H9 (cell line): ENCODE results near the gene GPR171. TPM values are rescaled to one million over a fixed set of nuclear protein-coding genes. Genes with fewer than 3 reads are reported as not detected.

Experiments used
- DNase-seq: peaks from one replicate; pipeline ENCODE4 v3.0.0-alpha.2; 2017
- H2AFZ ChIP-seq: one replicate; pipeline ENCODE4 v1.6.1; 2013; ENCODE audit warnings: mild to moderate bottlenecking, low read length, control low read depth, moderate library complexity
- H2AK5ac ChIP-seq: 2 replicates; pipeline ENCODE4 v1.6.1; 2013; ENCODE audit warnings: low read length, control low read depth, mixed read lengths; ENCODE audit not compliant: insufficient read length
- H2BK120ac ChIP-seq: one replicate; pipeline ENCODE4 v1.6.1; 2013; ENCODE audit warnings: low read depth, mild to moderate bottlenecking, low read length, control low read depth, inconsistent platforms; ENCODE audit not compliant: poor library complexity, severe bottlenecking
- H2BK12ac ChIP-seq: 2 replicates; pipeline ENCODE4 v1.6.1; 2013; ENCODE audit warnings: low read length, control low read depth, mixed read lengths, low read depth; ENCODE audit not compliant: insufficient read length
- H2BK15ac ChIP-seq: 2 replicates; pipeline ENCODE4 v1.6.1; 2013; ENCODE audit warnings: low read depth, low read length, control low read depth
- H2BK20ac ChIP-seq: one replicate; pipeline ENCODE4 v1.6.1; 2013; ENCODE audit warnings: low read depth, mild to moderate bottlenecking, low read length, control low read depth, inconsistent platforms; ENCODE audit not compliant: poor library complexity, severe bottlenecking
- H2BK5ac ChIP-seq: 2 replicates; pipeline ENCODE4 v1.6.1; 2013; ENCODE audit warnings: low read length, control low read depth, mixed read lengths; ENCODE audit not compliant: insufficient read length
- H3K14ac ChIP-seq: 2 replicates; pipeline ENCODE4 v1.6.1; 2013; ENCODE audit warnings: low read length, control low read depth; ENCODE audit not compliant: insufficient read depth
- H3K18ac ChIP-seq: 2 replicates; pipeline ENCODE4 v1.6.1; 2013; ENCODE audit warnings: low read depth, mild to moderate bottlenecking, mixed read lengths, low read length, control low read depth; ENCODE audit not compliant: insufficient read length
- H3K23ac ChIP-seq: 2 replicates; pipeline ENCODE4 v1.6.1; 2013; ENCODE audit warnings: low read length, control low read depth, mixed read lengths, low read depth; ENCODE audit not compliant: insufficient read length
- H3K23me2 ChIP-seq: 2 replicates; pipeline ENCODE4 v1.6.1; 2013; ENCODE audit warnings: low read depth, mild to moderate bottlenecking, mixed read lengths, low read length, control low read depth; ENCODE audit not compliant: insufficient read length, poor library complexity, severe bottlenecking
- H3K27ac ChIP-seq: 2 replicates; pipeline ENCODE4 v1.5.1; 2013; ENCODE audit warnings: low read length, control low read depth, mixed read lengths, low read depth; ENCODE audit not compliant: insufficient read length
- H3K27me3 ChIP-seq: 2 replicates; pipeline ENCODE4 v1.6.1; 2013; ENCODE audit warnings: low read length, control low read depth, inconsistent platforms; ENCODE audit not compliant: insufficient read depth
- H3K4ac ChIP-seq: 2 replicates; pipeline ENCODE4 v1.6.1; 2013; ENCODE audit warnings: low read depth, mild to moderate bottlenecking, control low read depth, inconsistent platforms, low read length, moderate library complexity
- H3K4me1 ChIP-seq: 2 replicates; pipeline ENCODE4 v1.6.1; 2013; ENCODE audit warnings: low read length, control low read depth, inconsistent platforms; ENCODE audit not compliant: insufficient read depth
- H3K4me2 ChIP-seq: 2 replicates; pipeline ENCODE4 v1.6.1; 2013; ENCODE audit warnings: low read length, control low read depth, mixed read lengths; ENCODE audit not compliant: insufficient read length, insufficient read depth
- H3K56ac ChIP-seq: 2 replicates; pipeline ENCODE4 v1.6.1; 2013; ENCODE audit warnings: low read depth, mild to moderate bottlenecking, mixed read lengths, low read length, control low read depth; ENCODE audit not compliant: insufficient read length
- H3K79me1 ChIP-seq: 2 replicates; pipeline ENCODE4 v1.6.1; 2013; ENCODE audit warnings: low read depth, mild to moderate bottlenecking, moderate library complexity, low read length, control low read depth, inconsistent platforms; ENCODE audit not compliant: insufficient read depth, poor library complexity, severe bottlenecking
- H3K79me2 ChIP-seq: 2 replicates; pipeline ENCODE4 v1.6.1; 2013; ENCODE audit warnings: low read length, control low read depth, inconsistent platforms; ENCODE audit not compliant: insufficient read depth
- H3K9ac ChIP-seq: 2 replicates; pipeline ENCODE4 v1.6.1; 2013; ENCODE audit warnings: low read length, control low read depth, mixed read lengths; ENCODE audit not compliant: insufficient read length; ENCODE audit errors: extremely low read depth
- H3K9me3 ChIP-seq: one replicate; pipeline ENCODE4 v1.6.1; 2013; ENCODE audit warnings: low read depth, low read length, inconsistent platforms; ENCODE audit not compliant: control insufficient read depth
- H3T11ph ChIP-seq: one replicate; pipeline ENCODE4 v1.6.1; 2013; ENCODE audit warnings: mild to moderate bottlenecking, low read length, control low read depth, inconsistent platforms
- H4K20me1 ChIP-seq: one replicate; pipeline ENCODE4 v1.6.1; 2013; ENCODE audit not compliant: control insufficient read depth, insufficient read length, insufficient read depth
- H4K5ac ChIP-seq: 2 replicates; pipeline ENCODE4 v1.6.1; 2013; ENCODE audit warnings: low read depth, mild to moderate bottlenecking, mixed read lengths, low read length, control low read depth; ENCODE audit not compliant: insufficient read length
- H4K8ac ChIP-seq: replicated peaks from 2 replicates; pipeline ENCODE4 v1.6.1; 2013; ENCODE audit warnings: low read length, control low read depth, mixed read lengths, low read depth; ENCODE audit not compliant: insufficient read length
- H4K91ac ChIP-seq: 2 replicates; pipeline ENCODE4 v1.6.1; 2013; ENCODE audit warnings: low read depth, mild to moderate bottlenecking, moderate library complexity, mixed read lengths, low read length, control low read depth; ENCODE audit not compliant: insufficient read length
- H3K27ac Mint-ChIP-seq, 3 experiments: 2 replicates in 2 of 3; 3 replicates in 1 of 3; pipeline ENCODE4 v1.8.0; 2020 to 2021; ENCODE audit warnings: mixed read lengths in 3 of 3, mild to moderate bottlenecking in 1 of 3, moderate library complexity in 1 of 3
- H3K27me3 Mint-ChIP-seq: 2 replicates; pipeline ENCODE4 v1.8.0; 2021; ENCODE audit warnings: low read depth, mild to moderate bottlenecking, moderate library complexity, mixed read lengths
- H3K36me3 Mint-ChIP-seq, 3 experiments: 2 replicates in 2 of 3; 3 replicates in 1 of 3; pipeline ENCODE4 v1.8.0; 2020 to 2021; ENCODE audit warnings: low read depth in 3 of 3, mixed read lengths in 3 of 3; ENCODE audit not compliant: insufficient read depth in 1 of 3
- H3K4me1 Mint-ChIP-seq, 2 experiments: 2 replicates each; pipeline ENCODE4 v1.8.0; 2020; ENCODE audit warnings: mixed read lengths in 2 of 2
- H3K4me3 Mint-ChIP-seq, 2 experiments: 2 replicates in 1 of 2; 3 replicates in 1 of 2; pipeline ENCODE4 v1.8.0; 2020 to 2021; ENCODE audit warnings: mild to moderate bottlenecking in 2 of 2, mixed read lengths in 2 of 2, moderate library complexity in 1 of 2
- H3K9me3 Mint-ChIP-seq, 2 experiments: 2 replicates in 1 of 2; 3 replicates in 1 of 2; pipeline ENCODE4 v1.8.0; 2020; ENCODE audit warnings: mild to moderate bottlenecking in 2 of 2, mixed read lengths in 2 of 2, moderate library complexity in 1 of 2
- CTCF ChIP-seq: fragments of 200-600 bp; sonication (generic); conservative IDR thresholded peaks from 3 replicates; pipeline ENCODE4 v1.8.0; 2021; ENCODE audit warnings: antibody characterized with exemption, mild to moderate bottlenecking
- WGBS: extraction: QIAGEN DNeasy Blood & Tissue Kit; methylation state at CpG from one replicate; pipeline ENCODE4 v1.1.7; 2013; ENCODE audit warnings: missing lambda C conversion rate, low lambda C conversion rate, mixed read lengths; ENCODE audit not compliant: insufficient read length; ENCODE audit errors: extremely low coverage; 5-methylcytosine and 5-hydroxymethylcytosine counted together
- total RNA-seq: library from RNA; stranded (reverse); gene quantifications from 2 replicates; pipeline ENCODE4 v1.2.1, GENCODE V29; 2021

GPR171 gene
- total RNA-seq, 1 experiment from 2014 or later: not detected

GRCh38 chr3:151201051-151201730 is 1.8 kb downstream of the GPR171 start:
- Histone ChIP-seq H2BK5ac (no peak overlapping the region), H3K9me3 (no peaks in the 10 kb centered on the region), H3K4me2 (no peak overlapping the region), H2BK15ac (no peak overlapping the region), H3K23ac (no peak overlapping the region), H2BK12ac (no peak overlapping the region), H2AFZ (no peak overlapping the region), H3K79me2 (no peaks in the 10 kb centered on the region), H3K27me3 (no peaks in the 10 kb centered on the region), H3K23me2 (no peaks in the 10 kb centered on the region), H3T11ph (no peak overlapping the region), H4K20me1 (no peaks in the 10 kb centered on the region), H4K8ac (no peak overlapping the region), H4K91ac (no peak overlapping the region), H3K14ac (no peak overlapping the region), H3K9ac (no peak overlapping the region), H2AK5ac (no peak overlapping the region), H3K4me1 (no peaks in the 10 kb centered on the region), H3K27ac (no peak overlapping the region), H2BK120ac (no peak overlapping the region), H3K79me1 (no peaks in the 10 kb centered on the region), H4K5ac (no peak overlapping the region), H3K18ac (no peak overlapping the region), H3K4ac (no peak overlapping the region), H3K56ac (no peak overlapping the region), H2BK20ac (no peak overlapping the region)
- WGBS: no CpG with 5 or more reads among the region's 7 CpGs
- TF ChIP-seq CTCF: no peak
- Mint-ChIP-seq H3K4me3 (no peak overlapping the region), H3K27me3 (no peaks in the 10 kb centered on the region), H3K27ac (no peak overlapping the region), H3K4me1 (no peaks in the 10 kb centered on the region), H3K9me3 (no peaks in the 10 kb centered on the region), H3K36me3 (no peaks in the 10 kb centered on the region; a peak in 1 of 7 replicates)
- DNase-seq: no peak
